Measurements from ENCODE around the gene CDK2AP2. TPM values are rescaled to one million over a fixed set of nuclear protein-coding genes. Genes with fewer than 3 reads are reported as not detected.

The CDK2AP2 gene
- total and polyA plus RNA-seq, 2 experiments from 2014 or later, result 48.6 to 120 TPM

GRCh38 chr11:67489203-67489884, 18.6 kb downstream of the CDK2AP2 start:
- Histone ChIP-seq H2AFZ (no peak overlapping the region), H4K20me1 (replicated peaks; ENCODE audit: insufficient read depth) (no peaks in the 10 kb centered on the region; the same call in 1 of the 2 replicates), H3K27me3 (ENCODE audit: insufficient read depth) (no peaks in the 10 kb centered on the region), H3K4me2 (no peak overlapping the region), H3K9me2 (ENCODE audit: insufficient read depth) (no peaks in the 10 kb centered on the region), H3K27ac (ENCODE audit: low read depth) (no peak overlapping the region), H3F3A (replicated peaks; ENCODE audit: low read depth) (0 out of 2 replicates have a peak, but pooled peaks cover 3% of the 10 kb centered on the region), H3K4me3 (no peak overlapping the region), H3K4me1 (ENCODE audit: insufficient read depth) (no peaks in the 10 kb centered on the region), H3K79me2 (replicated peaks; ENCODE audit: insufficient read depth) (no peaks in the 10 kb centered on the region), H3K36me3 (ENCODE audit: insufficient read depth) (no peaks in the 10 kb centered on the region; the same call in 1 of the 2 replicates)
- Mint-ChIP-seq H3K9me3 (no peaks in the 10 kb centered on the region; the same call in 2 of the 3 replicates), H3K27me3 (ENCODE audit: insufficient read depth, low read depth, poor library complexity) (peaks cover 9% of the 10 kb centered on the region), H3K36me3 (ENCODE audit: low read depth) (peaks cover 14% of the 10 kb centered on the region; the same call in 1 of the 3 replicates), H3K27ac (no peak overlapping the region), H3K4me3 (no peak overlapping the region; the same call in 2 of the 3 replicates), H3K4me1 (peaks cover 14% of the 10 kb centered on the region)
- ATAC-seq (no peak), DNase-seq (ENCODE audit: low spot score) (no peak)
- TF ChIP-seq, protein P1, sequence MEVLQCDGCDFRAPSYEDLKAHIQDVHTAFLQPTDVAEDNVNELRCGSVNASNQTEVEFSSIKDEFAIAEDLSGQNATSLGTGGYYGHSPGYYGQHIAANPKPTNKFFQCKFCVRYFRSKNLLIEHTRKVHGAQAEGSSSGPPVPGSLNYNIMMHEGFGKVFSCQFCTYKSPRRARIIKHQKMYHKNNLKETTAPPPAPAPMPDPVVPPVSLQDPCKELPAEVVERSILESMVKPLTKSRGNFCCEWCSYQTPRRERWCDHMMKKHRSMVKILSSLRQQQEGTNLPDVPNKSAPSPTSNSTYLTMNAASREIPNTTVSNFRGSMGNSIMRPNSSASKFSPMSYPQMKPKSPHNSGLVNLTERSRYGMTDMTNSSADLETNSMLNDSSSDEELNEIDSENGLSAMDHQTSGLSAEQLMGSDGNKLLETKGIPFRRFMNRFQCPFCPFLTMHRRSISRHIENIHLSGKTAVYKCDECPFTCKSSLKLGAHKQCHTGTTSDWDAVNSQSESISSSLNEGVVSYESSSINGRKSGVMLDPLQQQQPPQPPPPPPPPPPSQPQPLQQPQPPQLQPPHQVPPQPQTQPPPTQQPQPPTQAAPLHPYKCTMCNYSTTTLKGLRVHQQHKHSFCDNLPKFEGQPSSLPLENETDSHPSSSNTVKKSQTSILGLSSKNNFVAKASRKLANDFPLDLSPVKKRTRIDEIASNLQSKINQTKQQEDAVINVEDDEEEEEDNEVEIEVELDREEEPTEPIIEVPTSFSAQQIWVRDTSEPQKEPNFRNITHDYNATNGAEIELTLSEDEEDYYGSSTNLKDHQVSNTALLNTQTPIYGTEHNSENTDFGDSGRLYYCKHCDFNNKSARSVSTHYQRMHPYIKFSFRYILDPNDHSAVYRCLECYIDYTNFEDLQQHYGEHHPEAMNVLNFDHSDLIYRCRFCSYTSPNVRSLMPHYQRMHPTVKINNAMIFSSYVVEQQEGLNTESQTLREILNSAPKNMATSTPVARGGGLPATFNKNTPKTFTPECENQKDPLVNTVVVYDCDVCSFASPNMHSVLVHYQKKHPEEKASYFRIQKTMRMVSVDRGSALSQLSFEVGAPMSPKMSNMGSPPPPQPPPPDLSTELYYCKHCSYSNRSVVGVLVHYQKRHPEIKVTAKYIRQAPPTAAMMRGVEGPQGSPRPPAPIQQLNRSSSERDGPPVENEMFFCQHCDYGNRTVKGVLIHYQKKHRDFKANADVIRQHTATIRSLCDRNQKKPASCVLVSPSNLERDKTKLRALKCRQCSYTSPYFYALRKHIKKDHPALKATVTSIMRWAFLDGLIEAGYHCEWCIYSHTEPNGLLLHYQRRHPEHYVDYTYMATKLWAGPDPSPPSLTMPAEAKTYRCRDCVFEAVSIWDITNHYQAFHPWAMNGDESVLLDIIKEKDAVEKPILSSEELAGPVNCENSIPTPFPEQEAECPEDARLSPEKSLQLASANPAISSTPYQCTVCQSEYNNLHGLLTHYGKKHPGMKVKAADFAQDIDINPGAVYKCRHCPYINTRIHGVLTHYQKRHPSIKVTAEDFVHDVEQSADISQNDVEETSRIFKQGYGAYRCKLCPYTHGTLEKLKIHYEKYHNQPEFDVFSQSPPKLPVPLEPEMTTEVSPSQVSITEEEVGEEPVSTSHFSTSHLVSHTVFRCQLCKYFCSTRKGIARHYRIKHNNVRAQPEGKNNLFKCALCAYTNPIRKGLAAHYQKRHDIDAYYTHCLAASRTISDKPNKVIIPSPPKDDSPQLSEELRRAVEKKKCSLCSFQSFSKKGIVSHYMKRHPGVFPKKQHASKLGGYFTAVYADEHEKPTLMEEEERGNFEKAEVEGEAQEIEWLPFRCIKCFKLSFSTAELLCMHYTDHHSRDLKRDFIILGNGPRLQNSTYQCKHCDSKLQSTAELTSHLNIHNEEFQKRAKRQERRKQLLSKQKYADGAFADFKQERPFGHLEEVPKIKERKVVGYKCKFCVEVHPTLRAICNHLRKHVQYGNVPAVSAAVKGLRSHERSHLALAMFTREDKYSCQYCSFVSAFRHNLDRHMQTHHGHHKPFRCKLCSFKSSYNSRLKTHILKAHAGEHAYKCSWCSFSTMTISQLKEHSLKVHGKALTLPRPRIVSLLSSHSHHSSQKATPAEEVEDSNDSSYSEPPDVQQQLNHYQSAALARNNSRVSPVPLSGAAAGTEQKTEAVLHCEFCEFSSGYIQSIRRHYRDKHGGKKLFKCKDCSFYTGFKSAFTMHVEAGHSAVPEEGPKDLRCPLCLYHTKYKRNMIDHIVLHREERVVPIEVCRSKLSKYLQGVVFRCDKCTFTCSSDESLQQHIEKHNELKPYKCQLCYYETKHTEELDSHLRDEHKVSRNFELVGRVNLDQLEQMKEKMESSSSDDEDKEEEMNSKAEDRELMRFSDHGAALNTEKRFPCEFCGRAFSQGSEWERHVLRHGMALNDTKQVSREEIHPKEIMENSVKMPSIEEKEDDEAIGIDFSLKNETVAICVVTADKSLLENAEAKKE (CRISPR knock-in tag; IDR thresholded peaks at IDR 0.05), result no peak
- TF ChIP-seq EZH2phosphoT487 (IDR thresholded peaks at IDR 0.05; ENCODE audit: unreplicated experiment) (no peak), REST (IDR thresholded peaks at IDR 0.05; ENCODE audit: unreplicated experiment) (no peak), STAT1 (IDR thresholded peaks at IDR 0.05; ENCODE audit: unreplicated experiment) (no peak), EZH2 (IDR thresholded peaks at IDR 0.05; ENCODE audit: low read depth, unreplicated experiment) (no peak), ETS1 (IDR thresholded peaks at IDR 0.05) (no peak), ZNF331 (CRISPR knock-in tag; IDR thresholded peaks at IDR 0.05; ENCODE audit: low read depth) (no peak), JUNB (IDR thresholded peaks at IDR 0.05; ENCODE audit: unreplicated experiment) (no peak), POLR2AphosphoS5 (IDR thresholded peaks at IDR 0.05; ENCODE audit: low read depth) (no peak), ZNF114 (CRISPR knock-in tag; IDR thresholded peaks at IDR 0.05) (no peak), CTCF (conservative IDR thresholded peaks at IDR 0.05; ENCODE audit: low read depth in 2 of 2) (no peak)

Data from GM23338 (cell line).